HG03521 (cell line): ENCODE measurements around the gene CCDC85C.

Source experiments
- ATAC-seq: cut with Tn5 transposase; IDR thresholded peaks from one replicate; pipeline ENCODE4 v1.9.1; 2021; ENCODE audit warnings: mild to moderate bottlenecking, moderate library complexity; ENCODE audit not compliant: unreplicated experiment

The CCDC85C gene

GRCh38 chr14:99515301-99516155 is 88.5 kb downstream of the CCDC85C start:
- ATAC-seq: no peak

GRCh38 chr14:99514552-99515300 is 89.3 kb downstream of the CCDC85C start:
- no peak for ATAC-seq

- ATAC-seq: no peak
Measured at GRCh38 chr14:99513946-99514551, 90.0 kb downstream of the CCDC85C start.

- ATAC-seq: no peak
Measured at GRCh38 chr14:99513183-99513694, 90.8 kb downstream of the CCDC85C start.

GRCh38 chr14:99512571-99513182 is 91.3 kb downstream of the CCDC85C start:
- ATAC-seq: no peak

- ATAC-seq: no peak
Measured at GRCh38 chr14:99512110-99512449, 91.9 kb downstream of the CCDC85C start.

GRCh38 chr14:99511421-99512109 is 92.4 kb downstream of the CCDC85C start:
- ATAC-seq: no peak

GRCh38 chr14:99510556-99511139 is 93.4 kb downstream of the CCDC85C start:
- no peak for ATAC-seq

- no peak for ATAC-seq
Measured at GRCh38 chr14:99509871-99510555, 94.0 kb downstream of the CCDC85C start.

- no peak for ATAC-seq
Measured at GRCh38 chr14:99508896-99509629, 94.9 kb downstream of the CCDC85C start.

- ATAC-seq: no peak
Measured at GRCh38 chr14:99507860-99508640, 96.0 kb downstream of the CCDC85C start.

GRCh38 chr14:99506276-99506675 is 97.7 kb downstream of the CCDC85C start:
- ATAC-seq: no peak

GRCh38 chr14:99505089-99505488 is 98.9 kb downstream of the CCDC85C start:
- ATAC-seq: no peak

- ATAC-seq: no peak
Measured at GRCh38 chr14:99503848-99504453, 100.1 kb downstream of the CCDC85C start.

GRCh38 chr14:99502989-99503421 is 101.0 kb downstream of the CCDC85C start:
- ATAC-seq: no peak

- no peak for ATAC-seq
Measured at GRCh38 chr14:99497894-99498293, 106.1 kb downstream of the CCDC85C start.

- ATAC-seq: no peak
Measured at GRCh38 chr14:99497341-99497740, 106.7 kb downstream of the CCDC85C start.

GRCh38 chr14:99484106-99484505 is 119.9 kb downstream of the CCDC85C start:
- ATAC-seq: no peak
